Upper lobe of right lung (tissue), 1 donor: ENCODE results near the gene THOC7. TPM values are rescaled to one million over a fixed set of nuclear protein-coding genes. Genes with fewer than 3 reads are reported as not detected.

Source experiments
- ATAC-seq: fragments of 200-7000 bp; cut with Tn5 transposase; one replicate; pipeline ENCODE4 v1.9.1; 2020; ENCODE audit warnings: mild to moderate bottlenecking, moderate library complexity
- DNase-seq: peaks from one replicate; pipeline ENCODE4 v3.0.0-alpha.2; 2020
- H3K27ac ChIP-seq: fragments of 200-600 bp; one replicate; pipeline ENCODE4 v1.8.0; 2022
- H3K27me3 ChIP-seq: fragments of 200-600 bp; one replicate; pipeline ENCODE4 v1.8.0; 2022; ENCODE audit warnings: mild to moderate bottlenecking
- H3K36me3 ChIP-seq: fragments of 200-600 bp; one replicate; pipeline ENCODE4 v1.8.0; 2022
- H3K4me1 ChIP-seq: fragments of 200-600 bp; one replicate; pipeline ENCODE4 v1.8.0; 2022
- H3K4me3 ChIP-seq: fragments of 200-600 bp; one replicate; pipeline ENCODE4 v1.8.0; 2022; ENCODE audit warnings: mild to moderate bottlenecking
- H3K9me3 ChIP-seq: fragments of 200-600 bp; one replicate; pipeline ENCODE4 v1.8.0; 2022
- CTCF ChIP-seq: fragments of 200-600 bp; IDR thresholded peaks from one replicate; pipeline ENCODE4 v1.8.0; 2022; ENCODE audit warnings: antibody characterized with exemption
- intact Hi-C: fragments of 100-400 bp; cut with DNase I; formaldehyde crosslinking; loops from one replicate; pipeline ENCODE4 v1.11.0; 2022
- total RNA-seq: library from RNA; stranded (reverse); fragmentation: NEBNext Ultra II Directional; extraction: Animal tissue kit (Norgen Biotek cat#: 25700); gene quantifications from one replicate; pipeline ENCODE4 v1.2.1, GENCODE V29; 2021
- donor health status: DM: no; HTN: yes; CAD: no; lungs with severe emphysema.

Gene THOC7
- total RNA-seq, 1 donor from 2014 or later = 46.9 TPM

GRCh38 chr3:63818282-63819150 is 45.1 kb downstream of the THOC7 start:
- peaks cover 6% of the 10 kb centered on the region for H3K4me1 ChIP-seq
- no peak overlapping the region for H3K4me3 ChIP-seq
- no peak for DNase-seq
- no peaks in the 10 kb centered on the region for H3K9me3 ChIP-seq
- peak; percentile 93 for ATAC-seq
- H3K27me3 ChIP-seq = no peaks in the 10 kb centered on the region
- peak; percentile 88 for TF ChIP-seq CTCF
- no peaks in the 10 kb centered on the region for H3K36me3 ChIP-seq
- H3K27ac ChIP-seq = no peak overlapping the region
- intact Hi-C loops = no loop called here

GRCh38 chr3:63817225-63817624 is 46.4 kb downstream of the THOC7 start:
- H3K4me1 ChIP-seq = peaks cover 6% of the 10 kb centered on the region
- H3K4me3 ChIP-seq = no peak overlapping the region
- intact Hi-C loops = no loop called here
- DNase-seq (no peak), ATAC-seq (no peak)
- no peak overlapping the region for H3K27ac ChIP-seq
- no peaks in the 10 kb centered on the region for H3K36me3 ChIP-seq
- no peaks in the 10 kb centered on the region for H3K27me3 ChIP-seq
- no peaks in the 10 kb centered on the region for H3K9me3 ChIP-seq
- TF ChIP-seq CTCF = no peak

GRCh38 chr3:63814237-63814636 is 49.4 kb downstream of the THOC7 start:
- H3K9me3 ChIP-seq = no peaks in the 10 kb centered on the region
- no peaks in the 10 kb centered on the region for H3K27me3 ChIP-seq
- H3K4me1 ChIP-seq = peaks cover 6% of the 10 kb centered on the region
- no peak overlapping the region for H3K4me3 ChIP-seq
- intact Hi-C loops = no loop called here
- no peak for DNase-seq
- H3K36me3 ChIP-seq = no peaks in the 10 kb centered on the region
- H3K27ac ChIP-seq = no peak overlapping the region
- ATAC-seq = no peak
- TF ChIP-seq CTCF = no peak

GRCh38 chr3:63809607-63810006 is 54.0 kb downstream of the THOC7 start:
- intact Hi-C loops = no loop called here
- ATAC-seq (no peak), DNase-seq (no peak)
- H3K36me3 ChIP-seq = no peaks in the 10 kb centered on the region
- H3K4me1 ChIP-seq = no peaks in the 10 kb centered on the region
- H3K27ac ChIP-seq = no peak overlapping the region
- H3K9me3 ChIP-seq = no peaks in the 10 kb centered on the region
- H3K4me3 ChIP-seq = no peak overlapping the region
- no peak for TF ChIP-seq CTCF
- H3K27me3 ChIP-seq = no peaks in the 10 kb centered on the region

- no peaks in the 10 kb centered on the region for H3K36me3 ChIP-seq
- H3K4me3 ChIP-seq = no peak overlapping the region
- no peak for TF ChIP-seq CTCF
- no peaks in the 10 kb centered on the region for H3K4me1 ChIP-seq
- DNase-seq = no peak
- no peaks in the 10 kb centered on the region for H3K9me3 ChIP-seq
- no peak overlapping the region for H3K27ac ChIP-seq
- ATAC-seq = no peak
- no peaks in the 10 kb centered on the region for H3K27me3 ChIP-seq
- intact Hi-C loops = no loop called here
Observed at GRCh38 chr3:63808633-63809032, 55.0 kb downstream of the THOC7 start.
